Measurements from ENCODE around the gene BLNK.

DNA sequence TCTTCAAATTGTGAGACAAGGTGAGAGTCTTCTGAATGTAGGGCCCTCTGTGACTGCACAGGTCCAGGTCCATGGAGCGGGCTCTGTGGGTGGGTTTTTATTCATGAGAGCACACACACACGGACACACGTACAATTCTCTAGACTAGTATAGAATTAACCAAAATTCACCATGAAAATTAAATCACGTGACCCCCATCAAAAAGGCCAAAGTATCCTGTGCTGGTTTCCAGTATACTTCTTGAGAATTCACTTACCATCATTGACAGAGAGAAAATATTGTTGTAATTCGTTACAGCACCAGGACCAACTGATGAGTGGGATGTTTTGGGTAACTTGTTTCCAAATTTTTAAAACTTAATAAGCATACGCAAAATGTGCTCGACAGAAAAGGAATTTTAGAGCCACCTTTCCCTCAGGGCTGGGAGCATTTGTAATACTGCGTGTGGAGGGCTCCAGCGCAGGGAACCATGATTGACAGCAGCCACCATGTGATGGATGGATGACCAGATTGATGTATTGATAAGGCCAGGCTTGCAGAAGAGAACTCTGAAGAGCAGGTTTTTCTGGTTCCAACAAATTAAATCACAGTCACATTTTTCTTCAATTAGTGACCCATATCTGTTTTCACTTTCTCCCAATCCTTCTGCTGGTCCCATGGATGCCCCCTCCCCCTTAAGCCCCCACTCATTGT lies 18.0 kb upstream of the BLNK start:
- TF ChIP-seq, protein P1, sequence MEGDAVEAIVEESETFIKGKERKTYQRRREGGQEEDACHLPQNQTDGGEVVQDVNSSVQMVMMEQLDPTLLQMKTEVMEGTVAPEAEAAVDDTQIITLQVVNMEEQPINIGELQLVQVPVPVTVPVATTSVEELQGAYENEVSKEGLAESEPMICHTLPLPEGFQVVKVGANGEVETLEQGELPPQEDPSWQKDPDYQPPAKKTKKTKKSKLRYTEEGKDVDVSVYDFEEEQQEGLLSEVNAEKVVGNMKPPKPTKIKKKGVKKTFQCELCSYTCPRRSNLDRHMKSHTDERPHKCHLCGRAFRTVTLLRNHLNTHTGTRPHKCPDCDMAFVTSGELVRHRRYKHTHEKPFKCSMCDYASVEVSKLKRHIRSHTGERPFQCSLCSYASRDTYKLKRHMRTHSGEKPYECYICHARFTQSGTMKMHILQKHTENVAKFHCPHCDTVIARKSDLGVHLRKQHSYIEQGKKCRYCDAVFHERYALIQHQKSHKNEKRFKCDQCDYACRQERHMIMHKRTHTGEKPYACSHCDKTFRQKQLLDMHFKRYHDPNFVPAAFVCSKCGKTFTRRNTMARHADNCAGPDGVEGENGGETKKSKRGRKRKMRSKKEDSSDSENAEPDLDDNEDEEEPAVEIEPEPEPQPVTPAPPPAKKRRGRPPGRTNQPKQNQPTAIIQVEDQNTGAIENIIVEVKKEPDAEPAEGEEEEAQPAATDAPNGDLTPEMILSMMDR (IDR thresholded peaks at IDR 0.05): no peak
- TF ChIP-seq POLR2A (IDR thresholded peaks at IDR 0.05): no peak

All from body of pancreas (tissue), 4 donors.